ENCODE results near the gene SPINT3.

The SPINT3 gene, protein sequence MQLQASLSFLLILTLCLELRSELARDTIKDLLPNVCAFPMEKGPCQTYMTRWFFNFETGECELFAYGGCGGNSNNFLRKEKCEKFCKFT

DNA sequence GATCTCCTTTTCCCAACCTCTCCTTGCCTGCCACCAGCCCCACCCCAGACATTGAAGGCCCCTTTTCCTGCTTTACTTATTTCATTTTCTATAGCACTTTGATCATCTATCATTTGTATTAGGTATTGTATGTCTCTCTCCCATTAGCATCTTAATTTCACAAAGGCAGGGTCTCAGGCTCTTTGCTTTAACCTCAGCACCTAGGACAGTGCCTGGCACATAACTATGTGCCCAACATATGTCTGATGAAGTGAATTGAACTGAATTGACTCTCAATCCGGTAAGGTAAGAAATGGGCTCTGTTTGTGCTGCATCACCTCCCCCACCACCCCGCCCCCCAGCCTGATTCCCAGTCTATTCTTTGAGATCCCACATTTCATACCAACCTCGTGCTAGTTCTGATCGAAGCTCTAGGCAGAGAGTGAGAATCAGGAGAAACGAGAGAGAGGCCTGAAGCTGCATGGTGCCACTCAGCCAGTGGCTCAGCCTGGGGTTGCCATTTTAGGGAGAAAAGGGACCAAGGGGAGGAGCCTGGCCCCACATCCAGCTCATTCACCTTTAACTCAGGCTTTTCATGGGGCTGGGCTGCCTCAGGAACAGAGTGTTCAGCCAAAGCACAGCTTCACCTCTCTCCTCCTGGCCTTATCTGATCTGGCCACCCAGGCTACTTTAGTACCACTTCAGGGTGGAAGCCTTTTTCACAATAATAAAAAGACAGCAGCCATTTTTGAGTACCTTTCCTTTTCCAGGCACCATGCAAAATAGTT is at the start of gene SPINT3:
TSS of gene SPINT3 (minus strand) at position 476 of the 767 bp plus-strand sequence. CDS start at position 462, 14 bp downstream.
- no peak within 1 kb of the TSS for H3K27ac ChIP-seq (ENCODE audit: low read depth, low read length)
- no peak within 1 kb of the TSS for H2AFZ ChIP-seq (ENCODE audit: low read length, unreplicated experiment)
- H3K79me2 ChIP-seq (ENCODE audit: control insufficient read depth, insufficient read depth, low read length, unreplicated experiment), result no peaks in the 10 kb centered on the region
- peaks cover 60% of the 10 kb centered on the region for H3K27me3 ChIP-seq (ENCODE audit: insufficient read depth, low read length)
- H3K4me1 ChIP-seq (ENCODE audit: control insufficient read depth, insufficient read depth, low read length, unreplicated experiment), result peaks cover 3% of the 10 kb centered on the region
- no peaks in the 10 kb centered on the region for H3K36me3 ChIP-seq (ENCODE audit: insufficient read depth, low read length)
- no peak within 1 kb of the TSS for H3K4me3 ChIP-seq (ENCODE audit: low read depth, low read length)

DNA sequence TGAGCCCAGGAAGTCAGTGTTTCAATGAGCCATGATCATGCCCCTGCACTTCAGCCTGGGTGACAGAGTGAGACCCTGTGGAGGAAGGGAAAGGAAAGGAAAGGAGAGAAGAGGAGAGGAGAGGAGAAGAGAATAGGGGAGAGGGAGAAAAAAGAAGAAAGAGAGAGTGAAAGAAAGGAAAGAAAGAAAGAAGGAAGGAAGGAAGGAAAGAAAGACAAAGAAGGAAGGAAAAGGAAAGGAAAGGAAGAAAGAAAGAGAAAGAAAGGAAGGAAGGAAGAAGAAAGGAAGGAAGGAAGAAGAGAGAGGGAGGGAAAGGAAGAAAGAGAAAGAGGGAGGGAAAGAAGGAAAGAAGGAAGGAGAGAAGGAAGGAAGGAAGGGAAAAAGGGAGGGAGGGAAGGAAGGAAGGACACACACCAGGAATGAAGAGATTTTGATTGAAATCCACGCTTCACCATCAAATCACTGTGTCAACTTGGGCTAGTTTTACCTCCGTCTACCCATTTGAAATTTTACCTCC is 49.4 kb upstream of the SPINT3 start:
- no peaks in the 10 kb centered on the region for H3K79me2 ChIP-seq (ENCODE audit: control insufficient read depth, insufficient read depth, low read length, unreplicated experiment)
- no peak overlapping the region for H3K27ac ChIP-seq (ENCODE audit: low read depth, low read length)
- no peaks in the 10 kb centered on the region for H3K4me1 ChIP-seq (ENCODE audit: control insufficient read depth, insufficient read depth, low read length, unreplicated experiment)
- peaks cover 55% of the 10 kb centered on the region for H3K27me3 ChIP-seq (ENCODE audit: insufficient read depth, low read length)
- no peak overlapping the region for H2AFZ ChIP-seq (ENCODE audit: low read length, unreplicated experiment)
- H3K4me3 ChIP-seq (ENCODE audit: low read depth, low read length), result no peak overlapping the region
- H3K36me3 ChIP-seq (ENCODE audit: insufficient read depth, low read length), result no peaks in the 10 kb centered on the region

DNA sequence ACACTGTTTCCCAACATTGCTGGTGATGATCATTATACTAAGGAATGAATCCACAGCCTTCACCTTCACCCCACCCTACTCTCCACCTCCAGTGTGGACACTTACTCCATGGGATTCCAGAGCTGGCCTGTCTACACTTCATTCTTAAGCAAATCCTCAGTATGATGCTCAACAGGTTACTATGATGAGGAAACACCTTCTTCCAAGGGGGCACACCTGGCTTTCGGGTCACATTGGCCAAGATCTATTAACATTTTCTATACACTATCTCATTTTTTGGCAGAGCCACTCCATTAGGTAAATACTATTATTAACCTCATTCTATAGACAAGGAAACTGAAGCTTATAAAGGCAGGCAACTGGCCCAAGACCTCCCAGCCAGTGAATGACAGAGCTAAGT is 39.8 kb upstream of the SPINT3 start:
- no peak overlapping the region for H3K27ac ChIP-seq (ENCODE audit: low read depth, low read length)

DNA sequence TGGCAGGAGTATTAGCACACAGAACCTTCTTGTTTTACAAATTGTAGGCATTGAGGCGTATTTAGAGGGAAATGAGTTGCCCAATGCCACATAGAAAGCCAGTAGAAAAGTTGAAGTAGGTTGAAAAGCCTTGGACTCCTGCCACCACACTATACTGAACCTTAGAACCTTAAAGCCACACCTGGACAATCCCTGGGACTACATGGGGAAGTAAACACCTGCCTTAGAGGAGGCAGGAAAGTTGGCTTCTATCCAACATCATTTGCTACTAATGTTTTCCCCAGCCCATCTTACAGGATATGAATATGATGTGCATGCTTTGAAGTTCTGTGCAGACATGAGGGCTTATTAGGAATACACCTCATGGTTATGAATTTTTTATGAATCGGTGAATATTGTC is 37.0 kb upstream of the SPINT3 start:
- Histone ChIP-seq H3K36me3 (ENCODE audit: insufficient read depth, low read length) (no peaks in the 10 kb centered on the region), H3K27ac (ENCODE audit: low read depth, low read length) (no peak overlapping the region), H2AFZ (ENCODE audit: low read length, unreplicated experiment) (no peak overlapping the region), H3K27me3 (ENCODE audit: insufficient read depth, low read length) (peaks cover 49% of the 10 kb centered on the region), H3K79me2 (ENCODE audit: control insufficient read depth, insufficient read depth, low read length, unreplicated experiment) (no peaks in the 10 kb centered on the region), H3K4me3 (ENCODE audit: low read depth, low read length) (no peak overlapping the region), H3K4me1 (ENCODE audit: control insufficient read depth, insufficient read depth, low read length, unreplicated experiment) (no peaks in the 10 kb centered on the region)

More for the DNA sequence above, 39.8 kb upstream of the SPINT3 start:
- no peak overlapping the region for H3K4me3 ChIP-seq (ENCODE audit: low read depth, low read length)
- H3K79me2 ChIP-seq (ENCODE audit: control insufficient read depth, insufficient read depth, low read length, unreplicated experiment), result no peaks in the 10 kb centered on the region
- H3K27me3 ChIP-seq (ENCODE audit: insufficient read depth, low read length), result peaks cover 56% of the 10 kb centered on the region
- no peaks in the 10 kb centered on the region for H3K36me3 ChIP-seq (ENCODE audit: insufficient read depth, low read length)
- no peaks in the 10 kb centered on the region for H3K4me1 ChIP-seq (ENCODE audit: control insufficient read depth, insufficient read depth, low read length, unreplicated experiment)
- no peak overlapping the region for H2AFZ ChIP-seq (ENCODE audit: low read length, unreplicated experiment)

DNA sequence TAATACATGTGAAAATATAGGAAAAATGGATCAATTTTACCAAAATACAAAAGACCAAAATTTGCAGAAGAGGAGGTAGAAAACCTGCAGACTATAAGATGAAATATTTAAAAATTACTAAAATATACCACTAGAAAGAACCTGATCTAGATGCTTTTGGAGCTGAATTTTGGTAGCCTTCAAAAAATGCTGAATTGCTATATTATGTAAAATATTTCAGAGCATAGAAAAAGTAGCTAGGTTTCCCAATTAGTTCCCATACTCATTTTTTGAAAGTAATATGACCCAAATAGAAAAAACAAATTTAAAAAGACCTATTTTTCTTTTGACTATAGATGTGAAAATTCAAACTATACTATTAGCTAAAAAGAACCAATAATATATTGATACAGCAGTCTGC is 35.3 kb upstream of the SPINT3 start:
- H3K27me3 ChIP-seq (ENCODE audit: insufficient read depth, low read length), result peaks cover 48% of the 10 kb centered on the region
- no peak overlapping the region for H3K4me3 ChIP-seq (ENCODE audit: low read depth, low read length)
- H3K79me2 ChIP-seq (ENCODE audit: control insufficient read depth, insufficient read depth, low read length, unreplicated experiment), result no peaks in the 10 kb centered on the region

DNA sequence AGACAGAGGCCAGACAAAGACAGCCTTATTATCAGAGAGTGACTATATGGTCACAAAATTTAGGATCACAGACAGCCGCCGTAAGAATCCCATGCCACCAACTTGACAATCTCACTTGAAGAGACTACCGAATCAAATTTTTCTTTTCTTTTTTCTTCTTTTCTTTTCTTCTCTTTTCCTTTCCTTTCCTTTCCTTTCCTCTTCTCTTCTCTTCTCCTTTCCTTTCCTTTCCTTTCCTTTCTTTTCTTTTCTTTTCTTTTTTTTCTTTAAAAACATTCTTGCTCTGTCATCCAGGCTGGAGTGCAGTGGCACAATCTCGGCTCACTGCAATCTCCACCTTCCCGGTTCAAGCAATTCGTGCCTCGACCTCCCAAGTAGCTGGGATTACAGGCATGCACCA is 33.0 kb upstream of the SPINT3 start:
- H2AFZ ChIP-seq (ENCODE audit: low read length, unreplicated experiment), result no peak overlapping the region
- H3K4me1 ChIP-seq (ENCODE audit: control insufficient read depth, insufficient read depth, low read length, unreplicated experiment), result no peaks in the 10 kb centered on the region
- no peaks in the 10 kb centered on the region for H3K79me2 ChIP-seq (ENCODE audit: control insufficient read depth, insufficient read depth, low read length, unreplicated experiment)
- H3K36me3 ChIP-seq (ENCODE audit: insufficient read depth, low read length), result no peaks in the 10 kb centered on the region
- peaks cover 55% of the 10 kb centered on the region for H3K27me3 ChIP-seq (ENCODE audit: insufficient read depth, low read length)
- H3K27ac ChIP-seq (ENCODE audit: low read depth, low read length), result no peak overlapping the region
- no peak overlapping the region for H3K4me3 ChIP-seq (ENCODE audit: low read depth, low read length)

More for the DNA sequence above, 35.3 kb upstream of the SPINT3 start:
- H3K36me3 ChIP-seq (ENCODE audit: insufficient read depth, low read length), result no peaks in the 10 kb centered on the region
- no peak overlapping the region for H3K27ac ChIP-seq (ENCODE audit: low read depth, low read length)
- no peak overlapping the region for H2AFZ ChIP-seq (ENCODE audit: low read length, unreplicated experiment)
- H3K4me1 ChIP-seq (ENCODE audit: control insufficient read depth, insufficient read depth, low read length, unreplicated experiment), result no peaks in the 10 kb centered on the region

DNA sequence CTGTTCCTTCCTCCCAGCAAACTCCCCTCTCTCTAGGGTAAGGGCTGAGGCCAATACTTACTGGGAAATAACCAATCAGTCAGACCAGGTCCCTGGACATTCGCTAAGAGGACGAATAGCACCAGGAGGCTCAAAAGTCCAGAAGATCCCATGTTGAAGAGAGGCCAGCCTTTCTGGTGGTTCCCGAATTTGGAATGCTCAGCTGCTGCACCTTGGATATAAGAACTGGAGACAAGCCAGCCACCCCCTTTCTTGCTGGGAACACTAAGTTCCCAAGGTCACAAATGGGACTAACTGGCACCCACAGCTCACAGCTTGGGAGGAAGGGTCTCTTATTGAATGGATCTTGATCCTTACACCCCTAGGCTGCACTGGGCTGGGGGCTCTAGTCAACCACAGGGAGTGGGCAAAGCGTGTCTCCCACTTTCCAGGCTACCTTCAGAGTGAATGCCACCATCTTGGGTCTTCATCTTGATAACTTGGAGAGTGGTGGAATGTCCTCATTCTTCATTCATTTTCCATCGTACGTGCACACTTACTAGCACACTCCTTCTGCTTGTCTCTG is 31.9 kb upstream of the SPINT3 start, which contains the start of gene EPPIN:
TSS of gene EPPIN (minus strand) at position 196 of the 565 bp plus-strand sequence. CDS start at position 152, 44 bp downstream.
- Histone ChIP-seq H3K36me3 (ENCODE audit: insufficient read depth, low read length) (no peaks in the 10 kb centered on the region), H2AFZ (ENCODE audit: low read length, unreplicated experiment) (no peak within 1 kb of the TSS), H3K27me3 (ENCODE audit: insufficient read depth, low read length) (peaks cover 65% of the 10 kb centered on the region), H3K4me3 (ENCODE audit: low read depth, low read length) (no peak within 1 kb of the TSS), H3K79me2 (ENCODE audit: control insufficient read depth, insufficient read depth, low read length, unreplicated experiment) (no peaks in the 10 kb centered on the region), H3K4me1 (ENCODE audit: control insufficient read depth, insufficient read depth, low read length, unreplicated experiment) (no peaks in the 10 kb centered on the region), H3K27ac (ENCODE audit: low read depth, low read length) (no peak within 1 kb of the TSS)

DNA sequence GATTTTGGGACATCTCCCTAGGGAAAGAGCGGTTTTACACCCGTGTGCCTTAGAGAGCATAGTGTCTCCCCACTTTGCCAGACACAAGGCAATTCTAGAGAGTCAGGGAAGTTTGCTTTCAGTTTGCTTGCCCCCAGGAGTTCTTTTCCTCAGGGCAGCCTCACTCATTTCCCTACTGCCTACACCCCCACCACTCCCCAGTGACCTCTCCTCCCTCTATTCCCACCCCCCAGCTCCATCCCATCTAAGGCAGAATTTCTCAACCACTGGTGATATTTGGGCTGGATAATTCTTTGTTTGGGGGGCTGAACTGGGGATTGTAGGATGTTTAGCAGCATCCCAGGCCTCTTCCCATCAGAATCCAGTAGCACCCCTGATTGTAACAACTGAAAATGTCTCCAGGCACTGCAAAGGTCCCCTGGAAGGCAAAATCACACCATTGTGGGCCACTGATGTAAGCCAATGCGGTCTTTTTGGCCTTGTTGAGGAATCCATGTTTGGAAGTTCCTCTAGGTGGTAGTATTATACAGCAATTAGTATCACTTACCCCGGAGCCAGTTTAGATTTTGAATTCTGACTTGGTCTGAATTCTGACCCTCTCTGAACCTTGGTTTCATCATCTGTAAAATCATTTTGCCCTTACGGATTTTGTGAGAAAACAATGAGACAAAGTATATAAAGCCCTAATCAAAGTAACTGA is 30.5 kb upstream of the SPINT3 start:
- Histone ChIP-seq H3K27me3 (ENCODE audit: insufficient read depth, low read length) (peaks cover 74% of the 10 kb centered on the region), H3K79me2 (ENCODE audit: control insufficient read depth, insufficient read depth, low read length, unreplicated experiment) (no peaks in the 10 kb centered on the region), H3K36me3 (ENCODE audit: insufficient read depth, low read length) (no peaks in the 10 kb centered on the region), H3K27ac (ENCODE audit: low read depth, low read length) (no peak overlapping the region), H3K4me3 (ENCODE audit: low read depth, low read length) (no peak overlapping the region), H3K4me1 (ENCODE audit: control insufficient read depth, insufficient read depth, low read length, unreplicated experiment) (no peaks in the 10 kb centered on the region), H2AFZ (ENCODE audit: low read length, unreplicated experiment) (no peak overlapping the region)

DNA sequence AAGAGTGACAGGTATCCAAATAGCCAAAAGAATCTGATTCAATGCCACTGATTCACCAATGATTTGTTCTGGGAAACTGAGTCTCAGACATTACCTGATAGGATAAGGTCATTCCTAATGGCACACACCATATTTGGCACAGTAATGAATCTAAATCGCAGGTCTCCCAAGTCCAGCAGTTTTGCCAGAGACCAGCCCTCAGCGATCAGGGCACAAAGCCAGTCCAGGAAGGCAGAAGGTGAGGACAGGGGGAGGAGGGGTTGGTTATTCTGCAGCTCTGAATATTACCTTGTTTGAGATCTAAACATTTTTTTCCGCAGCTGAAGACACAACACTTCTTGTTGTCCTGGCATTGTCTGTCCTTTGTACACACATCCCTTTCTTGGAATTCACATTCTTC is 29.9 kb upstream of the SPINT3 start:
- H3K27me3 ChIP-seq (ENCODE audit: insufficient read depth, low read length), result peaks cover 76% of the 10 kb centered on the region
- no peak overlapping the region for H3K27ac ChIP-seq (ENCODE audit: low read depth, low read length)
- no peaks in the 10 kb centered on the region for H3K79me2 ChIP-seq (ENCODE audit: control insufficient read depth, insufficient read depth, low read length, unreplicated experiment)
- no peak overlapping the region for H3K4me3 ChIP-seq (ENCODE audit: low read depth, low read length)
- no peaks in the 10 kb centered on the region for H3K36me3 ChIP-seq (ENCODE audit: insufficient read depth, low read length)
- H3K4me1 ChIP-seq (ENCODE audit: control insufficient read depth, insufficient read depth, low read length, unreplicated experiment), result no peaks in the 10 kb centered on the region
- H2AFZ ChIP-seq (ENCODE audit: low read length, unreplicated experiment), result no peak overlapping the region

DNA sequence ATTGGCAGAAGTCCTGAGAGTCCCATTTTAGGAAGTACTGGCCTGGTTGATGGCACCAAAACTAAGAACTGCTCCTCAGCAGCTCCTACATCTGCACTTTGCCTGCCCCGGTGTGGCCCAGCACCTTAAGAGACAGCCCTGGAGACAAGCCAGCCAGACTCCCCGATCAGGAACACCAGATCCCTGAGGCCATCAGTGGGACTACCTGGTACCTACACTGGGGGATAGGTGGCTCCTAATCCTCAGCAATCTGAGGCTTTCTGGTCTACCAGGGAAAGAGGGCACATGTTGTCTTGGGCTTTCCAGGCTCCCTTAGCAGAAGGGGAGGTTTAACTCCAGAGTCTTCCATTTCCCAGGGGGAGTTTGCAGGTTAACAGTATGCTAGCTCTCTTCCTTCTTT is 24.0 kb upstream of the SPINT3 start, which contains the start of gene WFDC6:
TSS of gene WFDC6 (minus strand) at position 101 of the 400 bp plus-strand sequence. CDS start at position 26, 75 bp downstream.
- no peaks in the 10 kb centered on the region for H3K79me2 ChIP-seq (ENCODE audit: control insufficient read depth, insufficient read depth, low read length, unreplicated experiment)
- H3K4me3 ChIP-seq (ENCODE audit: low read depth, low read length), result no peak within 1 kb of the TSS
- no peak within 1 kb of the TSS for H3K27ac ChIP-seq (ENCODE audit: low read depth, low read length)
- H2AFZ ChIP-seq (ENCODE audit: low read length, unreplicated experiment), result no peak within 1 kb of the TSS
- H3K4me1 ChIP-seq (ENCODE audit: control insufficient read depth, insufficient read depth, low read length, unreplicated experiment), result no peaks in the 10 kb centered on the region
- peaks cover 89% of the 10 kb centered on the region for H3K27me3 ChIP-seq (ENCODE audit: insufficient read depth, low read length)
- no peaks in the 10 kb centered on the region for H3K36me3 ChIP-seq (ENCODE audit: insufficient read depth, low read length)

Measured in ACC112 (cell line).